ENCODE measurements around the gene AMIGO1. TPM values are rescaled to one million over a fixed set of nuclear protein-coding genes. Genes with fewer than 3 reads are reported as not detected.

AMIGO1 gene
- total RNA-seq, 1 donor from 2014 or later: 18.3 TPM

- DNase-seq (ENCODE audit: missing footprints) (no peak), ATAC-seq (no peak)
- intact Hi-C loops (cut with DNase I): no loop called here
Measured at GRCh38 chr1:109513110-109513710, 3.7 kb upstream of the AMIGO1 start.

DNA sequence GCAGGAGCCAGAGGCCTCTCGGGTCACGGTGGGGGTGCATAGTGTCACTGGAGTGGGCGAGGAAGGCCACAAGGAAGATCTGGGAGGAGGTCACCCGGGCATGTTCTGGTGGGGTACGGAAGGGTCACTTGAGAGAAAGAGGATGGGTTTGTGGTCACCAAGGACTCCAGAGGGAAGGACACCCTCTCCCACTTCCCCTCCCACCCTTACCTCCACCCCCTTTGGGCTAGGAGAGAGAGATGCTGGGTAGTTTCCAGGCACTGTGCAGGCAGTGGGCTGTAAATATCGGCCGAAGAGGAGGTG is 703 bp downstream of the AMIGO1 start:
- DNase-seq (ENCODE audit: missing footprints) (no peak), ATAC-seq (no peak)
- intact Hi-C loops (cut with DNase I): no loop called here

- intact Hi-C loops (cut with DNase I): no loop called here
- no peak for DNase-seq (ENCODE audit: missing footprints)
- ATAC-seq: no peak
Measured at GRCh38 chr1:109508001-109508872, 1.3 kb downstream of the AMIGO1 start.

GRCh38 chr1:109504974-109505373 is 4.6 kb downstream of the AMIGO1 start:
- DNase-seq (ENCODE audit: missing footprints): no peak
- no peak for ATAC-seq
- intact Hi-C loops (cut with DNase I): no loop called here

GRCh38 chr1:109503935-109504334 is 5.6 kb downstream of the AMIGO1 start:
- no peak for ATAC-seq
- intact Hi-C loops (cut with DNase I): no loop called here
- DNase-seq (ENCODE audit: missing footprints): no peak

DNA sequence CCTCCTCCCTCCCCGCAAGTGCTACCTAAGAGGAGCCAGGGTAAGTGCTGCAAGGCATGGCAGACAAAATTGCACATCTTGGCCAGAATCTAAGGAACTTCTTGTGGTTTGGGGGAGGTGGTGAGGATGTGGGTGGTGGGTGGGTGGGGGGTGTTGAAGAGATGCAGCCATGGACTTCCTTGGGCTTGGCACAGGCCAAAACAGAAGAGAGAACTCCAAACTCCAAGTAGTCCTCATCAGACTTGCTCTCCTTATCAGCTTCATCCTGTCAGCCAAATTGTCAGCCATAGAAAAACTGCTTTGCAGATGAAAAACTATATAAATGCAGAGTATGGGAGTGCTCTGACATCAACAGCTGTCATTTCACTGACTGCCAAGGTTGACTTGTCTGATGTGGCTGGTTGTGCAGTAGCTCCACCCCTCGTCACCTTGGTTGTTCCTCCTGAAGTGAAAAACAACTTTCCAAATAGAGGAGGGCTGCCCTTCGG is 7.1 kb downstream of the AMIGO1 start:
- intact Hi-C loops (cut with DNase I): no loop called here
- DNase-seq (ENCODE audit: missing footprints) (no peak), ATAC-seq (no peak)

DNA sequence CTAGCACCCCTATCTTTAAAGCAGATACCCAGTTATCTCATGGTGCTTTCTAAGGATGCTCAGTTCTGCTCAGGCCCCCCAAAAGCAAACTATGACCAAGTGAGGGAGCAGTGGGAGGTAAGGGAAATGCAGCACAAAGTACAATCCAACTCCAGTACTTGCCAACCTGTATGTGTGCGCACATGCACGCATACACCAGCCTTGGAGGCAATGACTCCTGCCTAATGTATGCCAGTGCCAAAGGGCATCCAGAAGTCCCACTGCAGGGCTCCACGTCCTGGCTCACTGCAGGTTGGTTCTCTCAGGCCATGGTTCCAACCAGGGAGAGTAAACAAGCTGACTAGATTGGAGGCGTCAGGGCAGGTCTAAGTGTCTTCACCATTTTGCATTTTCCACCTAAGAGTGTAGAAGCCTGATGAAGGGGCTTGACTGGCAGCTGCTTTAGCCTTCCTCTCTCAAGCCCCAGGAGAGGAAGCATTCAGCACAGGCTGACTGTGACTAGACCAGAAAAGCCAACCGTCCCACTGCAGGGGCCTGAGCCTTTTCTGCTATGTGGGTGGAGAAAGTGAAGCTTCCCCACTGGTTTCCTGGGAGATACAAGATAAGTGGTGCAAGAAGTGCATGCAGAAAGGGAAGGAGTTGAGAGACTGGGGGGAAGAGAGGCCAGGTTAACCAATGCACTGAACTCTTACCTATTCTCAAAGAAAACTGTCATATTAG is 7.7 kb downstream of the AMIGO1 start:
- ATAC-seq: no peak
- no peak for DNase-seq (ENCODE audit: missing footprints)
- intact Hi-C loops (cut with DNase I): no loop called here

DNA sequence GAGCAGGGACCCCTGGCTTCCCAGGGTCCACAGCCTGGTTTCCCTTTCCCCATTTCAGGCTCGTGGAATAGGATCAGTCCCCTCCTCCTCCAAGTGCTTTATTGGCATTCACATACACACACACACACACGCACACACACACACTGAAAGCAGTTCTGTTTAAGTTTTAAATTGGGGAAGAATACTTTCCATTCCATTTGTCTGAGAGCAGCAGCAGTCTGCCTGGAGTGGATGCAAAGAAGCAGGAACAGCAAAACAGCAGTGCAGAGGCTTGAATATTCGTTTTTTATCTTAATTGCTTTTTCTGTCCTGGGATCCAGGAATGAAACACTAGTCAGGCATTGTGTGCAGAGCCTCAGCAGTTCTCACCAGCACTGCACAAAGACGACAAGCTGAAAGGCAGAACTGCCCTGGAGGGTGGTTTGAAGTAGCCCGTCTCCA is 8.6 kb downstream of the AMIGO1 start:
- intact Hi-C loops (cut with DNase I): no loop called here
- no peak for ATAC-seq

GRCh38 chr1:109499661-109500536 is 9.6 kb downstream of the AMIGO1 start:
- ATAC-seq: no peak
- DNase-seq (ENCODE audit: missing footprints): no peak
- intact Hi-C loops (cut with DNase I): no loop called here

More for the DNA sequence above, 8.6 kb downstream of the AMIGO1 start:
- no peak for DNase-seq (ENCODE audit: missing footprints)

DNA sequence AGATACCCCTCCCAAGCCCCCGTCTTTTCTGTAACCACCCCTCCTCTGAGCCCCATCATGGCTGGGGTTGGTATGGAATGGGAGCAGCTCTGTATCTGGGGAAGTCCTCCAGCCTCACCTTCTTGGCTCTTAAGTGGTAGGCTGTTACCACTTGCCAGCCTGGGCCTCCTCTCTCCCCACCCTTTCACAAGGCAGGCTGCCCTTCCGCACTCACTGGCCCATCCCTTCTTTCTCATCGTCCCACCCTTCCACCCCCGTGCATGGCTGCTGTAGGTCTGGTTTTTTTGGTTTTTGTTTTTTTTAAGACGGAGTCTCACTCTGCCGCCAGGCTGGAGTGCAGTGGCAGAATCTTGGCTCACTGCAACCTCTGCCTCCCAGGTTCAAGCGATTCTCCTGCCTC is 10.4 kb downstream of the AMIGO1 start:
- DNase-seq (ENCODE audit: missing footprints) (no peak), ATAC-seq (no peak)
- intact Hi-C loops (cut with DNase I): no loop called here

DNA sequence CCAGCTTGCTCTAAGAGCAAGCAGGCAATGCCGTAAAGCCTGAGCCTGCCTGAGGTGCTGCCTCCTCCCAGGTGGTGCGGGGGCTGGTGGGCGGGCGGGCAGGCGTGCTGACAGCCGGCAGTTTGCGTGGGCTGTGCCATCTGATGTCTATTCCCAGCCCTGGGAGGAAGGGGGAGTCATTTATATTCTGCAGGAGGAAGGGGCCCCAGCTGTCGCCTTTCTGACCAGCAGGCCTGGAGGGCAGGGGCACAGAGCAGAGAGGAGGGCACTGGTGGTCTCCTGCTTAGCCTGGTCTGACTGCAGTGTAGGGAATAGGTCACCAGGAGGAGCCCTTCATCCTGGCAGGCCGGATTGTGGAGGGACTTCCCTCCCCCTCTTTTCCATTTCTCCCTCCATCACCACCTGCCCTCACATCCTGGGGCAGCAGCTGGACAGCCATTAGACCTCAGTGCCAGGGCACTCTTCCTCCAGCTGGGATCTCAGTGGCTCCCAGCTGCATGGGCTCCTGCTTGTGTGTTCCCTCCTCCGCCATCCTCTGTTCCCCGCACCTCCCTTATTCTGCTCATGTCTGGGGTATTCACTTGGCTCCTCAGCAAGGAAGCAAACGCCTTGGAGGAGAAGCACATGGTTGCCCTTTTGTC is 11.2 kb downstream of the AMIGO1 start:
- ATAC-seq (no peak), DNase-seq (ENCODE audit: missing footprints) (no peak)
- intact Hi-C loops (cut with DNase I): no loop called here

GRCh38 chr1:109497449-109498160 is 11.9 kb downstream of the AMIGO1 start:
- DNase-seq (ENCODE audit: missing footprints) (no peak), ATAC-seq (no peak)
- intact Hi-C loops (cut with DNase I): no loop called here

DNA sequence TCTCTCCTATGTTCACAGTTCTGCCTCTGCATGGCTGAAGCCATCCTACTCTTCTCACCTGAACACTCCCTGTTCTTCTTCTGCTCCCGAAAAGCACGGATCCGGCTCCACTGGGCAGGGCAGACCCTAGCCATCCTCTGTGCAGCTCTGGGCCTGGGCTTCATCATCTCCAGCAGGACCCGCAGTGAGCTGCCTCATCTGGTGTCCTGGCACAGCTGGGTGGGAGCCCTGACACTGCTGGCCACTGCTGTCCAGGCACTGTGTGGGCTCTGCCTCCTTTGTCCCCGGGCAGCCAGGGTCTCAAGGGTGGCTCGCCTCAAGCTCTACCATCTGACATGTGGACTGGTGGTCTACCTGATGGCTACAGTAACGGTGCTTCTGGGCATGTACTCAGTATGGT is 13.8 kb downstream of the AMIGO1 start:
- intact Hi-C loops (cut with DNase I): no loop called here
- no peak for DNase-seq (ENCODE audit: missing footprints)
- ATAC-seq: no peak

DNA sequence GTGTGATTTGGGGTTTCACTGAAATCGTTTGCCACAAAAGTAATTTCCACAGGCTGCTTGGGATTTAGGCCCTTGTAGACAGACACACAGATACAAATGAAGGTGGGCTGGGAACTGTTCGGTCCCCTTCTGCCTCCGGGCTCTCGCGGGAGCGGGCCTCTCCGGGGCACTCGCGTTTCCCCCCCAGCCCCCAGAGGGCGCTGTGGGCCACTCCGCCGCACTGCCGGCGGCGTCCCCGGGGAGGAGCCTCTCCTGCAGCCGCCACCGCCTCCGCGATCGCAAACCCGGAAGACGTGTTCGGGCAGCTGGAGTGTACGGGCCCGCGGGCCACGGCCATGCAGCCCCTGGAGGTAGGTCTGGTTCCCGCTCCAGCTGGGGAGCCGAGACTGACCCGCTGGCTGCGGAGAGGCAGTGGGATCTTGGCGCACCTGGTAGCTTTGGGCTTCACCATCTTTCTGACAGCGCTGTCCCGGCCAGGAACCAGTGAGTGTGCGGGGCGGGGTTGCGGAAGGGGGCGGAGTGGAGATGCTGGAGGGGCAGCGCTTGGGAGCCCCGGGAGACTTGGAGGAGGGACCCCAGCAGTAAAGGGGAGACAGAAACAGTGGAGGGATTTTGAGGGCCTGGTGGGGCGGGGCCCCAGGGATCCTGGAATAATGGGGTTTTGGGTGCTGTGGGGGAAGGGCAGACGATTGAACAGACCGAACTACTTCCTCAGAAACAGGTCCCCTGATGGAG is 15.6 kb downstream of the AMIGO1 start, which contains the start of gene CYB561D1:
TSS of gene CYB561D1 (plus strand) at position 290 of the 735 bp plus-strand sequence. CDS start at position 336, 46 bp downstream.
- ATAC-seq: peak; percentile 93
- intact Hi-C loops (cut with DNase I): loop anchor here (2.0 kb wide), 1 partner anchor 39 kb away; no protein-coding TSS in a partner anchor
- peak; percentile 94 for DNase-seq (ENCODE audit: missing footprints)

GRCh38 chr1:109493227-109493626 is 16.3 kb downstream of the AMIGO1 start:
- ATAC-seq (no peak), DNase-seq (ENCODE audit: missing footprints) (no peak)
- intact Hi-C loops (cut with DNase I): loop anchor here (2.0 kb wide), 1 partner anchor 40 kb away; no protein-coding TSS in a partner anchor

- ATAC-seq: no peak
- intact Hi-C loops (cut with DNase I): loop anchor here (2.0 kb wide), 1 partner anchor 40 kb away; no protein-coding TSS in a partner anchor
Measured at GRCh38 chr1:109492779-109493178, 16.7 kb downstream of the AMIGO1 start.

DNA sequence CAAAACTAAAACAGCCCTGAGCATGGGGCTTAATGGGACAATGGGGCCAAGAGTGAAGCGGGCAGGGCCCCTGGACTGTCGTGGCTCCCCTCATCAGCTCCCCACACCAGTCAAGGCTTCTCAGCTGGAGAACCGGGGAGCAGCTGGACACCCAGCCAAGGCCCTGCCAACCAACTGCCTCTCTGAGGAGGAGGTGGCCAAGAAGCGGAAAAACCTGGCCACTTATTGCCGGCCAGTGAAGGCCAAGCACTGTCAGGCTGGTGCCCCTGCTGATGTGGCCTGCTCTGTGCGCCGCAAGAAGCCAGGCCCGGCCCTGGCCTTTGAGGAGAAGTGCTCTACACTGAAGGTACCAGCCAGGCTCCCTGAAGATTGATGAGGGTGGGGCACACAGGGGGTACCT is 18.2 kb downstream of the AMIGO1 start:
- intact Hi-C loops (cut with DNase I): no loop called here
- no peak for DNase-seq (ENCODE audit: missing footprints)
- no peak for ATAC-seq

More at GRCh38 chr1:109492779-109493178, 16.7 kb downstream of the AMIGO1 start:
- no peak for DNase-seq (ENCODE audit: missing footprints)
